ENCODE data around the gene GRAMD1B.

GRCh38 chr11:123577081-123577598 is 147.1 kb downstream of the GRAMD1B start:
- peak; percentile 76 to 79 (median 78) for TF ChIP-seq CTCF (IDR thresholded peaks at IDR 0.05)
- TF ChIP-seq POLR2A (IDR thresholded peaks at IDR 0.05), result no peak

All from breast epithelium (tissue), 3 donors.